ENCODE measurements around the gene EBLN1.

The EBLN1 gene

DNA sequence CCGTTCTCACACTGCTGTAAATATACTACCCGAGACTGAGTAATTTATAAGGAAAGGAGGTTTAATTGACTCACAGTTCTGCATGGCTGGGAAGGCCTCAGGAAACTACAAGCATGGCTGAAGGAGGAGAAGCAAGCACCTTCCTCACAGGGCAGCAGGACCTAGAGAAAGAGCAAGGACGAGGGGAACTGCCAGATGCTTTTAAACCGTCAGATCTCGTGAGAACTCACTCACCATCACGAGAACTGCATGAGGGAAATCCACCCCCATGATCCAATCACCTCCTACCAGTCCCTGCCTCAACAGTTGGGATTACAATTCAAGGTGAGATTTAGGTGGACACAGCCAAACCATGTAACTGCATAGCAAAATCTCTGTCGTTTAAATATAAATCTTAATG is at the start of gene EBLN1:
TSS of gene EBLN1 (minus strand) at position 174 of the 400 bp plus-strand sequence. CDS start 8,032 bp downstream, outside the sequence.
- no peak for DNase-seq

DNA sequence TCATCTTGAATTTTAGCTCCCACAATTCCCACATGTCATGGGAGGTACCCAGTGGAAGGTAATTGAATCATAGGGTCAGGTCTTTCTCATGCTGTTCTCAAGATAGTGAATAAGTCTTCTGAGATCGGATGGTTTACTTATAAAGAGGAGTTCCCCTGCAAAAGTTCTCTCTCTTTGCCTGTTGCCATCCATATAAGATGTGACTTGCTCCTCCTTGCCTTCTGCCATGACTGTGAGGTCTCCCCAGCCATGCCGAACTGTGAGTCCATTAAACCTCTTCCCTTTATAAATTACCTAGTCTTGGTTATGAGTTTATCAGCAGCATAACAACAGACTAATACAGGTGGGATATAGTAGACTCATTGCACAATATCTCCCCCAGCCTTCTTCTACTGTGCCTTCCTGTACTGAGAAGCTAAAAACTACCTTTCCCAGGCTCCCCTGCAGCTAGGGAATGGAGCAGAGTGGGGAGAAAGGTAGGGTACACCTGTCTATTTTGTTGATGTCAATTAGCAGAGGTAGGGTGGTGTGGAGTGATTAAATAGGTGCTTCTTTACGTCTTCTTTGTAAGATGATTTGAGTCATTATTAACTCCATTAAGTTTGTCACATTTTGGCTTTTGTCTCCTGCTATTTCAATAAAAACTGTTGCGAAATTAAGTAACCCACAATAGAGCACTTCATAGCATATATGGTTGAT is 48.2 kb upstream of the EBLN1 start:
- DNase-seq: no peak

DNA sequence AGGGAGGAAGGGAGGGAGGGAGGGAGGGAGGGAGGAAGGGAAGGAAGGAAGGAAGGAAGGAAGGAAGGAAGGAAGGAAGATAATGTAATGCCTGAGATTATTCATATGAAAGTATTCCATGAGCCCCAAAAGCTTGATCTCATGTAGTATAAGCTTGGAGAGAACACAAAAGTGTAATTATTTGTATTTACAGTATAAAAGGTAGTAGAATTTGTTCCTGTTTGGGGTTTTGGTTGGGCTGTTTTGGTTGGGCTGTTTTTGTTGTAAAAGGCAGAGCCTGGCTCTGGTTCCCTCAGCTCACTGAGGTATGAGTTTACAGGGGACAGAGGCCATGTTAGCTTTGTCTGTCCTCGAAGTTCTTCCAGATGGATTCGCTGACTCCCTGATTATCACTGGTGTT is 45.3 kb upstream of the EBLN1 start:
- DNase-seq: no peak

DNA sequence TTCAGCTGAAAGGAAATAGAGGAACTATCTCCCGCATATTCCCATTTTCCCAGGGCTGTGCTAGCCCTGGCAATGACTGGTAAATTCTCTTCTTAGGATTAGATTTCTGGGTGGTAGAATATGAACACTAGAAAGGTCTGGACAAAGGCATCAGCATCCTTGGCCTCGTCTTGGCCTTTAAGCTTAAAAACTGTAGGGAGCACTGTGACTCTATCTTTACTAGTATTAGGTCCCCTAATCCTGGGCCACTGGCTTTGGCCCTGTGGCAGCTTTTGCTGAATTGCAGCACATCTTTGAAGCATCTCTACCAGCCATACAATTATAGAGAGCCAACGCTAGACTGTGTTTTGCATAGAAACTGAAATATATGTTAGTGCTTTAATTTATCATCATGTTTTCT is 41.5 kb upstream of the EBLN1 start:
- DNase-seq: peak; percentile 7

DNA sequence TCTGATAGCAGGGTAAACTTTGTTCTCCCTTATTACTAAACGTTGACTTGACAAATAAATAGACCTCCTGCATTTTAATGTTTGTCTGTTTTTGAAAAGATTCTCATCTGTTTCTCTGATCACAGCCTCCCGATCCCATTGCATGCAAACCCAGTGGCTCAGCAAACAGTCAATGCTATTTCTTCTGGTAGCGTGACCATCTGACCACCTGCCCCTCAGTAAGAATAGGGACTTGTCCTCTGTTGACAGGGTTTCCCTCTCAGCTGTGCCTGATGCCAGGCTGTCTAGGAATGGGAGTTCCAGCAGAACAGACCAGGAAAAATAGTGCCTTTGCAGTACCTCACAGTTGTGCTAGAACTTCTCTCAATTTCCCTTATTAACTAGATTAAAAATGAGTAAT is 40.7 kb upstream of the EBLN1 start:
- no peak for DNase-seq

DNA sequence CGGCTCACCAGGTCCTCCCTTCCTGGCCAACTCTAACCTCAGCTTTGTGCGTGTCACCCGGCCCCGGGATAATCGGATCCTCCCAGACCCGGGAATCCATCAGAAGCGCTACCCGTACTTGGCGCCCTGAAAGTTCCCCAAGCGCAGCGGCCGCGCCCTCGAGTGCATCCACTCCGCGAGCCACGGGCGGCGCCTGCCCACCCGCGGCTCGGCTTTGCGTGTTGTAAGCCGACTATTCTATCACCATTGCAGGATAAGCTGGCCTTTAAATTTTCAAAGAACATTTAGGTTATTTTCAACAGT is 35.7 kb upstream of the EBLN1 start:
- no peak for DNase-seq

DNA sequence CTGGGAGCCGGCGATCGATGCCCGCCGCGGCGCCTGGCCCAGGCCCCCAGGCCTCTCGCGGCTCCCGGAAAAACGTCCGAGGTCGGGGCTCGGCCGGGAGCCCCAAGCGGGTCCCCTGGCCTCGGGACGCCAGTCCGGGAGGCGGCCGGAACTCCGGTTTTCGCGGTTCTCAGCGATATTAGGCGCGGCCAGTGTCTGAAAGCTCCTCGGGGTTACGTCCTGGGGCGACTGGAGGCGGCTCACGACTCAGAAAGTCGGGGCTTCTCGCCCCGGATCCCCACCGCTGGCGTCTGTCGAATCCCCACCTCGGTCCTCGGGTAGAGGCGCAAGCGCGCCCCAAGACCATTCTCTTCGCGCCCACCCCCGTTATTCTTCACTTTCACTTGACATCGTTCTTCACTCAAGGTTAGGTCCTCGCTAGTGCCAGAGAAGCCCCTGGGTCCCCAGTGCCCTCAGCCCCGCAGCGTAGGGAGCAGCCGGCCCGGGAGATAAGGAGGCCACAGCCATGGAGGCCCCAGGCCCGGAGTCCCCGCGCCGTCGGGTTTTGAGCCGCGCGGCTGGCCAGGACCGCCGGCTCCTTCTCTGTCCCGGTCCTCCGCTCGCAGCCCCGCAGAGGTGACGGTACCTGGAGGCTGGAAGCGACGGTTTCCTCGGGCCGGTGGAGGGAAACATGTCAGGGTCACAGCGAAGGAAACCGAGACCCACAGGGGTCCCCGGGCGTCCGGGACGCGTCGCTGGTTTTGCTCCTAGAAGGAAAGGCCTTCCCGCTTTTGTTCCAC is 35.2 kb upstream of the EBLN1 start:
- DNase-seq: no peak

DNA sequence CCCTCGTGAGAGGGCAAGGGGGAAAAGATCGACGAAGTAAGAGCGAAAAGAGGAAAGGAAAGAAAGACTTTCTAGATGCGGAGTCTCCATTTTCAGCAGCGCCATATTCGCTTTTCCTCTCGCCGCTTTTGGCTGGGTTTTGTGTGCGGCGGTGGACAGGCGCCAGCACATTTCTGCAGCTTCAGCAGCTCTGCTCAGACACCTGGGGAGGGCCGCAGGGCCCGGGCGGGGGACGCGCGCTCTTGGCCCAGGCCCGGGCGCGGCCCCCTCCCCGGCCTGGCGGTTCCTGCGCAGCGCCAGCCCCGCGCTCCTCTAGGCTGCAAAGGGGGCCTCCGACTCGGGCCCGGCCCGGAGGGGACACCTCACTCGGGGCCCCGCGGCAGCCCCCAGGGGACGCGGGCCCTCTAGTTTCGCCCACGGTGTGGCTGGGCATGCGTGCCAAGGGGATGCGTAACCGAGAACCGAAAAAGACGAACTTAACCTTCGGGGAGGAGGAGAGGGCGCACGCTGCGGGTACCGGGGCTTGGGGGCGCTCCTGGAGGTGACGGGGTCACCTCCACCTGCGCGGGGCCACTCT is 34.5 kb upstream of the EBLN1 start:
- no peak for DNase-seq

DNA sequence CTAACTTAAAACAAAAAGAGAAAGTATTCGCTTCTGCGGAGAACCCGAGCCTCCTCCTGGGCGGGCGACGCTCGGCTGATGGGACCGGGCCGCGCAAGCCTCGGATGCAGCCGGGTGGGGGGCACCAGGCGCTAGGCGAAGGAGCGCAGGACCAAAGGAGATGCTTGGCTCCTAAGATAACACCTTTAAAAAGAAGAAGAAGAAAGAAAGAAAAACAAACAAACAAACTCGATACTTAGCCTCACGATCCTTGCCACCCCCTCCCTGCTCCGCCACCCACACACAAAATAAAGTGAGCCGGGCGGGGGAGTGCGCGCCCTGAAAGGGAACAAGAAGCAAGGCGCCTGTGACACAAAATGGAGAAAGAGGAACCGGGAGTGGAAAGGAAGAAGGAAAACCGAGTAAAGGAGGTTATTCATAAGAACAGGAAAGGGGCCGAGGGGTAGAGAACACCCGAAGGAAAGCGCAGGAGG is 34.0 kb upstream of the EBLN1 start:
- DNase-seq: no peak

DNA sequence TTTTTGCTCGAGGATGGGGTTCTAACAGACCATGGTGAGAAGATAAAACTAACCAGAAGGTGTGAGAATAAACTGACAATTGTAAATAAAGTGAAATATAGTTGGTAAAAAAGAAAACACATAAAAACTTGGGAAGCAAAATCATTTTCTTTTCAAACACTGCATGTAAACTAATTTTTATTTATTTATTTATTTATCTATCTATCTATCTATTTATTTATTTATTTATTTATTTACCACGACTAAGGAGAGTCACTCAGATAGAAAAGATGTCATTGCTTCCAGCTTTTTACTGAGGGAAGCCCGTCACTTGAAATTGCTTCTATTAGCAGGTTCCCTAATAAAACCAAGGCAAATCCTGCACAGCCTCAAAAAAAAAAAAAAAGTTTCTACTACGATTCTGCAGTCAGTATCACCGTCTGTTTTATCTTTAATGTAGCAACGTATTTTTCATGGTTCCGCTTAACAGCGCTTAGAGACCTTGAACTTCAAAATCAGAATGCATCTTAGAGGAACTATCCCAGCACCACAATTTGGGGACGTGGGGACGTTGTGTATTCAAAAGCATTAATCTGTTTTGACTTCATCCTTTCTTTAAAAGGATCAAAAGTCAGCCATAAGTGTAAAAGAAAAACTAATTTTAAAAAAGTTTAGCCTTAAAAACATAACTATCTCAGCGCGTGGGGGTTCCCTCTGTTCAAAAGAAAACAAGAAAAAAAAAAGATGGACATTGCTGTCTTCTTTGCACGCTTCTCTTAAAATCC is 33.3 kb upstream of the EBLN1 start:
- DNase-seq: no peak

DNA sequence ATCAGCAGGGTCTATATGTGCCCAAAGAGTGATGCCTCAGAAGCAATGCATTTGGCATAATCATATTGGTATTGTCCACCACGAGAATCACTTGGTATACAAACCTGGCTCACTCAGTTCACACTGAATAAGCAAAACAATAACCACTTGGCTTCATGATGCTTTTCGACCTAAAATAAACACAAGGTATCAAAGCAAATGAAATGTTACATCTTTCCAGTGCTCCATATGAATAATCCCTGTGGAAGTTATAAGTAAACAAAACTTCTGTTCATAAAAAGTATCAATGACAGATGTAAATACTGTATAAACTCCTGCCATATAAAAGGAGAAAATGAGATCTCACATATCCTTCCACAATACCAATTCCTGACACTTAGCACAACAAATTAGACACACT is 29.8 kb upstream of the EBLN1 start:
- DNase-seq: no peak

DNA sequence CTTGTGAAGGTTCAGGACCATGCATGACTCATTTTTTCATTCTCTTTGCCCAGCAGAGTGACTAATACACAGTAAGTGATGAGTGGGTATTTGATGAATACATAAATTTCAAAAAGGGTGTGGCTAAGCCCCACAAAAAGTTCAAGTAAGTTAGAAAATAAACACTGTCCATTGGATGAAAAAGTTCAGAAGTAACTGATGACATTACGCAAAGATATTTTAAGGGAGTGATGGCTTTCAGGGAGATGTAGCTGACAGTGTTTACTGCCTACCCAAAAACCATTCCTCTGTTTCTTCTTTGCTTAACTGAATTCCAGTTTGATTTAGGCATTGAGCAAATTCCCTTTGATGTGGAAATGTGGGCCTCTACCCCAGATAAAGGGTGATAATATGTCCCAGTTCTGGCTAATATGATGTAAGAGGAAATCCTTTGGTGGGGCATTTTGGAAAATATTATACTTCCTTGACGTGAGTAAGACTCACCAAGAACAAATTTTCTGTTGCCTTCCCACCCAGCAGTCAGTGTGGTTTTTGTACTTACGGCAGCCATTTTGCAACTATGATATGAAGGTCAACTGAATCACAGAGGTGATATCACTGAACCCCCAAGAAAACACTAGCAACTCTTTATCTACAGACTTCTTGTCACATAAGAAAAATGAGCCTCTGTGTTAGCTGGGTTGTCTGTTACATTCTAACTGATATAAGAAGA is 29.0 kb upstream of the EBLN1 start:
- DNase-seq: no peak

DNA sequence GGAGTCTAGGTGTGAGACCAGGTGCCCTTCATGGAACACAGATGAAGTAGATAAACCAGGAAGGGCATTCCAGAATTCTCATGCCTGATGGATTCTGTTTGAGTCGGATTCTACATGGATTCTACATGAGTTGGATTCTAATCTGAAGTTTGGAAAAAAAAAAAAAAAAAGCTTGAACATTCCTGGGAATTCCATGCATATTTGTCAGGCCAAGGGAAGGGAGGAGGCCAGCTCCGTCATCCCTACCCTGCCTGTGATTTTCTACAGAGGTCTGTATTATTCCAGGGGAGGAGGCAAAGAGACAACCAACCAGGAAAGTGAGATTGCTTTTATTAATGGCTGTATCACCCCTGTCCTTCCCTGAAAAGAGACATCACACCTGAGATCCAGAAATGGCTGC is 27.8 kb upstream of the EBLN1 start:
- DNase-seq: no peak

DNA sequence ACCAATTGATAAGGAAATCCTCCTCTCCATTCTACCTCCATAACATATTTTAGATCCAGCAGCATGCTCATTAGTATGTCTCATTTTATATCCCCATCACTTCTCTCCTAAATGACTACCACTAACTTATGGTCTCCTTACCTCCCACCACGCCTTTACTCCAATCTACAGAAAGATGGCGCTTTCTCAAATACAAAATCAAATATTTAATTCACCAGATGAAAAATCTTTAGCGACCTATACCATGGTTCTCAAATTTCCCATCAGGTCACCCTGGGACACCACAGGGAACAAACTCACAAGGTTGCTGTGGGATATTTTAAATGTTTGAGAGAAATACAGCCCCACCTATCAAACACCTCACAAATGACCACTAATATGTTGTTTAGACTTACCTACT is 27.0 kb upstream of the EBLN1 start:
- no peak for DNase-seq

DNA sequence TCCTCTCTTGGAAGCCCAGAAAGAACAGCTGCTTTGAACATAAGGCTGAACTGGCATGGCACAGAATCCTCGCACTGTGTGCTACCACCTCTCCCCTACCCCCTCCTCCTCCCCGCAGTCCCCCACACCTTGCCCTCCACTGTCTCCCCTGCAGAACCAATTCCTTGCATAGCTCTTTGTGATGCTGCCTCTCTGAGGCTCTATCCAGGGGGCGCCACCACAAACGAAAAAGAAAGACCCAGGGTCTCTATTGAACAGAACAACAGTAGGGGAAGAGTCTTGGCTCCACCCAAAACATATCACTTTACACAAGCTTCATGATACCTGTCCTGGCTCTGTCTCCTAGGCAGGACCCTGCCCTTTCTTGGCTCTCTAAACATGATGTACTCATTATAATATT is 26.2 kb upstream of the EBLN1 start:
- DNase-seq: peak; percentile 1

DNA sequence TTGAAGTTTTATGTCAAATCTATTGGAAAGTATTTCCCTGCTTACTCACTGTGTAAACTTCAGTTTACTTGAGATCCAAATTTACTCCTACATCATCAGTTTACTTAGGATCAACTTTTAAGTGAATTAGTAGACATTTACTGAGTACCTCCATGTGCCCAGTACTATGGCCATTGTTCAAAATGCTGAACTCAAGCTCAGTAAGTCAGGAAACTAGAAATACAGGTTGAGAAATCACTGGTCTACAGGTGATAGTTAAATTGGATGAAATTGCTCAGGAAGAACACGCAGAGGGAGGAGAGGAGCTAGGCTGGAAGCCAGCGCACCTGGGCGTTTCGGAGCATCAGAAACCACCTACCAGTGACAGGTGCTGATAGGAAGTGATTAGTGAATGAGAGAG is 25.5 kb upstream of the EBLN1 start:
- no peak for DNase-seq

DNA sequence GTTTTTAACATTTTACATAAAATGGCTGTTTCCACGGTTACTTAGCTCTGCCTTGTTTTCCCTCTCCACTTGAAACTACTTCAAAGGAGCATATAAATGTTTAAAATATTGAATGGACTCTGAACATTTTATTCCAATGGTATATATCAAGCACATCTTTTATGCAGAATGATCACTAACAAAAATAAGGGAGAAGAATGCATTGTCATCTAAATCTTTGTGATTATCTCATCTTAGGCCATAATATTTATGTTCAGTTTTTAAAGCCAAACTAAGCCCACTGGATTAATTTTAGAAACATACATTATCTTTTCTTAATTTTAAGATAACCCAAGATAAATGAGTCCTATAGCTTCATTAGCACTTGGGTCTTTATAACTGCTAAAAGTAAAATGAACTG is 13.4 kb upstream of the EBLN1 start:
- DNase-seq: no peak

DNA sequence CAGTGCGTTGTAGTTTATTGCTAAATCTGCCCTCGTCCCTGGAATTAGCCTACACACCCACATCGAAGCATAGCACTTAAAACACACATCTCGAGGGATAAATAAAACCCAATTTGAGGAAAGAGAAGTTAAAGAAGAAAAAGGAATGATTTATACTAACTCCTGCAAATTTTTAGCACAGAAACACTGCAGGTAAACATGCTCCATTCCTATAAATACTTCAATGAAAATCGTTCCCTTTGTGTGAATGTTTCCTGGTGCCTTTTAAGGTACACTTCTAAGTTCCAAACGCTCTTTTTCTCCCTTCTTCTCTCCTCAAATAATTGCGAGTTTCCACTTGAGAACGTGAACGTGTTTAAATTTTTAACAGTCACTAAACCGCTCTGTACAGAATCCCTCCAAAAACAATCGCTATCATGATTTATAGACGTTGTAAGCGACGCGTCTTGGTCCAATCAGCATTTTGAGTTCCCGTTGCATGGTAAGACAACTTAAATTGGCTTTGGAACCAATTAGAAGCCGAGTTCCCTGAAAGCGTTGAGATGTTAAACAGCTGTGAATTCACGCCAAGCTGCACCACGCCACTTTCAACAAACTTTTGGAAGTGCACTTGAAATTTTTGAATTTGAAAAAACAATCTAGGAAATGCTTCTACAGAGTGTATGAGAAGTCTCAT is 12.5 kb upstream of the EBLN1 start:
- peak; percentile 83 for DNase-seq

DNA sequence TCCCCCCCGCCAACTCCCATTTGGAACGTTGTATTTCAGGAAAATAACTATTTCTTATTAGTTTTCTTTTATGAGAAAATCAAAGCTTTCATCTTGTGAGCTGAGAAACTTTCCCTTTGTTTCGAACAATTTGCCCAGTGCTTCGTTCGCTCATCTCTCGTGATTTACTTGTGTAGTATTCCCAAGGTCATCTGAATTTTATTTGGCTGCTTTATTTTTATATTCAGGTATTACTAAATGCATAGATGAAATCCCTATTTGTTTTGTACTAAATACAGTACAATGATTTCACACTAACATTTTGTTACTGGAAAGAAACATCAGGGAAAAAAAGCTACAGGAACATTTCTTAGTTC is 12.0 kb upstream of the EBLN1 start:
- peak; percentile 25 for DNase-seq

DNA sequence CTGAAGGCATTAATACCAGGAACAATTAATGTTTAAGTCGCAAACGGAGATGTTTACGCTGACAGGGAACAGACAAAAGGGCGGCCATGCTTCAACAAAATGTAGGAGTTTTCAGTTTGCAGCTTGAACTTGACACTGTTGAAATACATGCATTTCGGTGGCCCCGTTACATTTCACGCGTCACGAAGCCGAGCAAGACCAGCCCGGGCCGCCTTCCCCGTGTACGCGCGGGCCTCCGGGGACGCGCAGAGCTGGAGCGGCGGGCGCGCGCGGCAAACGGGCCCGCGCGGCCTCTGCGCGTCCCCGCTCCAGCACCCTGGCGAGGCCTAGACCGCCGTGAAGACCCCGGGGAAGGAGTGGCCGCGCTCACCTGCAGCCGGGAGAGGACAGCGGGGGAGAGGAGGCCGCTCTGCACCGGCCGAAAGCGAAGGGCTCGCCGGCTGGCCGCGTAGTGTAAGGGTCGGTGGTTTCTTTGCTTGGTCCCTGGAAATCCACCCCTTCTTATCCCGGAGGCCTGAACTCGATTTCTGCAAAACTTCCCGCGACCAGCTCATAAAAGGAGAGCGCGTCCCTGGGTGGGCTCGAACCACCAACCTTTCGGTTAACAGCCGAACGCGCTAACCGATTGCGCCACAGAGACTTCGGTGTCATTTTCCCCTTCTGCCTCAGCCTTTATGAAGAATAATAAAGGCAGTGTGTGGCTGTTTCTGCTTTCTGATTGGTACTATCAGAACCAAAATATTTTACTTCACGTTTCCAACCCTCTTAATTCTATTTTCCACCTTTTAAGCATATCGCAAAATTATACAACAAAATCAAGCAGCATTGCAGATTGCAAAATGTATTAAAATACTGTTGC is 11.4 kb upstream of the EBLN1 start:
- DNase-seq: peak; percentile 91

DNA sequence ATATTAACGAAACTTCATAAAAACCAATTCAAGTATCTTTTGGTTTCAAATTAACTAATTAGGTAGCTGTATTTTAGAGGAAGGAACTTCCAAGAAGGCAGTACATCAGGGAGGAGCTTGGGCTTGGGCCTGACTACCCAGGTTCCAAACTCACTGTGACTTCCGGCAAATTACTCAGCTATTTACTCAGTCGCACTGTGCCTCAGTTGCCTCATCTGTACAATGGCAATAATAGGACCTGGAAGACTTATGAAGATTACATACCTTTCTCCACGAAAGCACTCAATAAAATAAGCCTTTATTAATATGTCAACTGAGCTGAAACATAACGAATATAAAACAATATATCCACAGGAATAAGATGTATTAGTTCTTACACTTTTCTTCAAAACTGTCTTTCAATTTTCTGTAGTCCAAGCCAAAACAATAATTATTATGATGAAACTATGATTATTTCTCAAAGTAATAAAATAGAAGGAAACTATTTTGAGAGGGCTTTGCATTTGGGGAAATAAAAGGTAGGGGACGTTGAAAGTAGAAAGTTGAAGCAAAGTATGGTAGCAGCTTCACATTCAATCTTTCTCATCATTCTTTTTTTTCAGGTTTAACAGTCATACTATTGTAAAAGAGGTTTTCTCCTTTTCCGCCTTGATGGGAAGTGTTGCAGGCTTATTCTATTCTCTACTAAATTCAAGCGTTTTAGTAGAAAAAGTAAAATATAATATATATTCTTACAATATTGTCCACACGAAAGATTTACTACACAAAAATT is 10.5 kb upstream of the EBLN1 start:
- no peak for DNase-seq
